Vagina (tissue), 2 donors: ENCODE measurements around the gene INAFM2. TPM values are rescaled to one million over a fixed set of nuclear protein-coding genes. Genes with fewer than 3 reads are reported as not detected.

Source experiments
- DNase-seq, 2 donors: peaks; one replicate each; pipeline ENCODE4 v3.0.0-alpha.2; 2017; ENCODE audit errors: extremely low spot score in 2 of 2
- H3K27ac ChIP-seq: fragments of 200-600 bp; sonication (generic); one replicate; pipeline ENCODE4 v1.5.1; 2019
- H3K27me3 ChIP-seq: fragments of 200-600 bp; sonication (generic); one replicate; pipeline ENCODE4 v1.5.1; 2019
- H3K36me3 ChIP-seq, 2 donors: fragments of 200-600 bp; sonication (generic); one replicate each; pipeline ENCODE4 v1.5.1; 2017 to 2019
- H3K4me1 ChIP-seq: fragments of 200-600 bp; sonication (generic); one replicate; pipeline ENCODE4 v1.5.1; 2019
- H3K4me3 ChIP-seq, 2 donors: fragments of 200-600 bp; sonication (generic); 1 replicate in 1 of 2; 2 replicates in 1 of 2; pipeline ENCODE4 v1.5.1; 2016 to 2019
- H3K9me3 ChIP-seq: fragments of 200-600 bp; sonication (generic); one replicate; pipeline ENCODE4 v1.5.1; 2019
- CTCF ChIP-seq, 3 experiments: fragments of 450-650 bp in 2 of 3; fragments of 200-600 bp in 1 of 3; sonication (generic) in 1 of 3; IDR thresholded peaks; one replicate each; pipeline ENCODE4 v1.5.1; 2017 to 2019; ENCODE audit warnings: antibody characterized with exemption in 3 of 3, mild to moderate bottlenecking in 2 of 3, moderate library complexity in 2 of 3
- POLR2A ChIP-seq, 2 donors: fragments of 450-650 bp; IDR thresholded peaks; one replicate each; pipeline ENCODE4 v1.6.1; 2017; ENCODE audit warnings: antibody characterized with exemption in 2 of 2, mild to moderate bottlenecking in 2 of 2, moderate library complexity in 2 of 2
- POLR2AphosphoS5 ChIP-seq, 2 donors: sonication (generic); formaldehyde crosslinking; IDR thresholded peaks; one replicate each; pipeline ENCODE4 v1.9.0; 2017; ENCODE audit warnings: antibody characterized with exemption in 2 of 2, mild to moderate bottlenecking in 2 of 2, low read depth in 1 of 2; ENCODE audit not compliant: insufficient read depth in 1 of 2
- intact Hi-C: fragments of 100-400 bp; cut with DNase I; formaldehyde crosslinking; loops from one replicate; pipeline ENCODE4 v1.15.1; 2023
- total RNA-seq: library from RNA; depleted of rRNA; stranded (reverse); fragments of >200 nt; gene quantifications from one replicate; pipeline ENCODE4 v1.2.3, GENCODE V29; 2016

Gene INAFM2
- total RNA-seq, 1 donor from 2014 or later: 5.2 TPM

- no peaks in the 10 kb centered on the region for H3K36me3 ChIP-seq
- H3K9me3 ChIP-seq: no peaks in the 10 kb centered on the region
- TF ChIP-seq CTCF (IDR thresholded peaks at IDR 0.05) (no peak), POLR2A (IDR thresholded peaks at IDR 0.05) (no peak), POLR2AphosphoS5 (IDR thresholded peaks at IDR 0.05; ENCODE audit: insufficient read depth in 1 of 2, low read depth in 1 of 2) (no peak)
- no peaks in the 10 kb centered on the region for H3K27me3 ChIP-seq
- no peak overlapping the region for H3K4me3 ChIP-seq
- no peak overlapping the region for H3K27ac ChIP-seq
- intact Hi-C loops: no loop called here
- DNase-seq: no peak
- peaks cover 14% of the 10 kb centered on the region for H3K4me1 ChIP-seq
Observed at GRCh38 chr15:40355976-40356585, 32.6 kb downstream of the INAFM2 start.

GRCh38 chr15:40357246-40357645 lies 33.8 kb downstream of the INAFM2 start:
- peaks cover 14% of the 10 kb centered on the region for H3K4me1 ChIP-seq
- DNase-seq: no peak
- no peaks in the 10 kb centered on the region for H3K36me3 ChIP-seq
- TF ChIP-seq POLR2A (IDR thresholded peaks at IDR 0.05) (no peak), POLR2AphosphoS5 (IDR thresholded peaks at IDR 0.05; ENCODE audit: insufficient read depth in 1 of 2, low read depth in 1 of 2) (no peak), CTCF (IDR thresholded peaks at IDR 0.05) (no peak)
- H3K27ac ChIP-seq: no peak overlapping the region
- no peaks in the 10 kb centered on the region for H3K9me3 ChIP-seq
- no peaks in the 10 kb centered on the region for H3K27me3 ChIP-seq
- intact Hi-C loops: no loop called here
- no peak overlapping the region for H3K4me3 ChIP-seq

GRCh38 chr15:40357723-40358470 lies 34.4 kb downstream of the INAFM2 start, which contains the start of gene DISP2:
Gene DISP2, plus strand, starts transcription at chr15:40358219. Its CDS starts 103 bp downstream, at chr15:40358322.
- peak within 1 kb of the TSS; percentile 48 to 53 for H3K4me3 ChIP-seq
- no peaks in the 10 kb centered on the region for H3K27me3 ChIP-seq
- H3K4me1 ChIP-seq: peaks cover 14% of the 10 kb centered on the region
- intact Hi-C loops: no loop called here
- no peak within 1 kb of the TSS for H3K27ac ChIP-seq
- H3K9me3 ChIP-seq: no peaks in the 10 kb centered on the region
- DNase-seq: no peak
- H3K36me3 ChIP-seq: no peaks in the 10 kb centered on the region
- no peak for TF ChIP-seq POLR2AphosphoS5 (IDR thresholded peaks at IDR 0.05; ENCODE audit: insufficient read depth in 1 of 2, low read depth in 1 of 2)
- no peak for TF ChIP-seq CTCF (IDR thresholded peaks at IDR 0.05)
- TF ChIP-seq POLR2A (IDR thresholded peaks at IDR 0.05): no peak

- DNase-seq: no peak
Observed at GRCh38 chr15:40358471-40359353, 35.2 kb downstream of the INAFM2 start.

More at GRCh38 chr15:40358471-40359353, 35.2 kb downstream of the INAFM2 start:
- Histone ChIP-seq H3K36me3 (no peaks in the 10 kb centered on the region), H3K27ac (no peak overlapping the region), H3K9me3 (no peaks in the 10 kb centered on the region), H3K27me3 (no peaks in the 10 kb centered on the region), H3K4me3 (peak overlapping the region; percentile 48 to 53), H3K4me1 (peaks cover 14% of the 10 kb centered on the region)
- intact Hi-C loops: no loop called here
- TF ChIP-seq POLR2A (IDR thresholded peaks at IDR 0.05) (no peak), CTCF (IDR thresholded peaks at IDR 0.05) (no peak), POLR2AphosphoS5 (IDR thresholded peaks at IDR 0.05; ENCODE audit: insufficient read depth in 1 of 2, low read depth in 1 of 2) (no peak)
